Stimulated activated CD8-positive, alpha-beta memory T cell treated with anti-CD3 and anti-CD28 coated beads, Interleukin-15, amount 100 ng/mL, for 48 hours (primary cell): Measurements from ENCODE around the gene PCNT.

Experiments used
- DNase-seq, 2 donors: peaks; one replicate each; pipeline ENCODE4 v3.0.0-alpha.2; 2020; ENCODE audit warnings: low read depth in 2 of 2

The PCNT gene, protein sequence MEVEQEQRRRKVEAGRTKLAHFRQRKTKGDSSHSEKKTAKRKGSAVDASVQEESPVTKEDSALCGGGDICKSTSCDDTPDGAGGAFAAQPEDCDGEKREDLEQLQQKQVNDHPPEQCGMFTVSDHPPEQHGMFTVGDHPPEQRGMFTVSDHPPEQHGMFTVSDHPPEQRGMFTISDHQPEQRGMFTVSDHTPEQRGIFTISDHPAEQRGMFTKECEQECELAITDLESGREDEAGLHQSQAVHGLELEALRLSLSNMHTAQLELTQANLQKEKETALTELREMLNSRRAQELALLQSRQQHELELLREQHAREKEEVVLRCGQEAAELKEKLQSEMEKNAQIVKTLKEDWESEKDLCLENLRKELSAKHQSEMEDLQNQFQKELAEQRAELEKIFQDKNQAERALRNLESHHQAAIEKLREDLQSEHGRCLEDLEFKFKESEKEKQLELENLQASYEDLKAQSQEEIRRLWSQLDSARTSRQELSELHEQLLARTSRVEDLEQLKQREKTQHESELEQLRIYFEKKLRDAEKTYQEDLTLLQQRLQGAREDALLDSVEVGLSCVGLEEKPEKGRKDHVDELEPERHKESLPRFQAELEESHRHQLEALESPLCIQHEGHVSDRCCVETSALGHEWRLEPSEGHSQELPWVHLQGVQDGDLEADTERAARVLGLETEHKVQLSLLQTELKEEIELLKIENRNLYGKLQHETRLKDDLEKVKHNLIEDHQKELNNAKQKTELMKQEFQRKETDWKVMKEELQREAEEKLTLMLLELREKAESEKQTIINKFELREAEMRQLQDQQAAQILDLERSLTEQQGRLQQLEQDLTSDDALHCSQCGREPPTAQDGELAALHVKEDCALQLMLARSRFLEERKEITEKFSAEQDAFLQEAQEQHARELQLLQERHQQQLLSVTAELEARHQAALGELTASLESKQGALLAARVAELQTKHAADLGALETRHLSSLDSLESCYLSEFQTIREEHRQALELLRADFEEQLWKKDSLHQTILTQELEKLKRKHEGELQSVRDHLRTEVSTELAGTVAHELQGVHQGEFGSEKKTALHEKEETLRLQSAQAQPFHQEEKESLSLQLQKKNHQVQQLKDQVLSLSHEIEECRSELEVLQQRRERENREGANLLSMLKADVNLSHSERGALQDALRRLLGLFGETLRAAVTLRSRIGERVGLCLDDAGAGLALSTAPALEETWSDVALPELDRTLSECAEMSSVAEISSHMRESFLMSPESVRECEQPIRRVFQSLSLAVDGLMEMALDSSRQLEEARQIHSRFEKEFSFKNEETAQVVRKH (N-terminal part only)

DNA sequence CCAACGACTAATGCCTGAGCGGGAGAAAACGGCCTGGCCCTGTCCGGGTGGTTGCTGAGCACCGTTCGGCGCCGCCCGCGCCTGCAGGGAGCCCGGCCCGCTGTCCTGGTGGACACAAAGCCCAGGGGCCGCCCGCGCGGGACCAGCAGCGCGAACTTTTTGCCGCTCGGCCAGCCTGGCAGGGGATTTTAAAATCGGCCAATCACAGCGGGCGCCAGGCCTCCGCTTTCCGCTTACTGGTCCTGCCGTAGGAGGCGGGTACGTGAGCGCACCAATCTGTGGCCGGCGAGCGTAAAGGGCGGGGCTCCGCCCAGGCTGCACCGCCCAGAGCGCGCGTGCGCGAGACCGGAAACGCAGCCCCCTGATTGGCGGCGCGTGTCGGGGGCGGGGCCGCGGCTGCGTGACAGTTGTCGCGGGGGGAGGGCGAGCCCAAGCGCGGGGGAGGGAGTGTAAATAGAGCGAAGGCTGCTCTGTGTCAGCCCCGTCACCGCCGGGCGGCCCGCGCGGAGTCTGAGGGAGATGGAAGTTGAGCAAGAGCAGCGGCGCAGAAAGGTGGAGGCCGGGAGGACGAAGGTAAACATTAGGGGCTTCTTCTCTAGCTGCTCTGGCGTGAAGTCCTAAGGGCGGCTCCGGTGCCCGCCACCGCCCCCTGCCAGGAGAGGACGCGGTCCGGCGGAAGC, at the start of gene PCNT, which contains the start of gene C21orf58:
PCNT (plus strand) TSS at position 447 of the 680 bp plus-strand sequence; CDS start at position 520, 73 bp downstream.
C21orf58 (minus strand) TSS at position 161 of the 680 bp plus-strand sequence. CDS start 1,132 bp downstream, outside the sequence.
- peak; percentile 97 to 98 for DNase-seq

DNA sequence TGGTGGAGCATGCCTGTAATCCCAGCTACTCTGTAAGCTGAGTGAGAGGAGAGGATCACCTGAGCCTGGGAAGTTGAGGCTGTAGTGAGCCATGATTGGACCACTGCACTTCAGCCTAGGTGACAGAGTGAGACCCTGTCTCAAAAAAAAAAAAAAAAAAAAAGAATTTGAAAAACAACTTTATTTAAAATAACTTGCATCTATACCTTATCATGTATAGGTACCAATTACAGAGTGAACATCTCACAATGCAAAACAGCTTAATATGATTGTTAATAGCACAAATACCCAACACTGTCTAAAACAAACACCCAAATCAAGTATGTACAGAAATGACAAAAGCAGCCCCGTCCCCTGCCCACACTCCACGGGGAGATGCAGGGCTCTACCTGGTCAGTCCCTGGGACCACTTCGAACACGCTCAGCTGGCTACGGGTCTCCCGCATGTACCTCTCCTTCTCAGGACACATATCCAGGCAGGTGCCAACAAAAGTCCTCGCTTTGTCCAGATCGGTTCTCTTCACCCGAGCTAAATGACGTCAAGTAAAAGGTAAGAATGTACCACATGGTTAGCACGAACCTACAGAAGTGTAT, 49.1 kb upstream of the PCNT start:
- no peak for DNase-seq

DNA sequence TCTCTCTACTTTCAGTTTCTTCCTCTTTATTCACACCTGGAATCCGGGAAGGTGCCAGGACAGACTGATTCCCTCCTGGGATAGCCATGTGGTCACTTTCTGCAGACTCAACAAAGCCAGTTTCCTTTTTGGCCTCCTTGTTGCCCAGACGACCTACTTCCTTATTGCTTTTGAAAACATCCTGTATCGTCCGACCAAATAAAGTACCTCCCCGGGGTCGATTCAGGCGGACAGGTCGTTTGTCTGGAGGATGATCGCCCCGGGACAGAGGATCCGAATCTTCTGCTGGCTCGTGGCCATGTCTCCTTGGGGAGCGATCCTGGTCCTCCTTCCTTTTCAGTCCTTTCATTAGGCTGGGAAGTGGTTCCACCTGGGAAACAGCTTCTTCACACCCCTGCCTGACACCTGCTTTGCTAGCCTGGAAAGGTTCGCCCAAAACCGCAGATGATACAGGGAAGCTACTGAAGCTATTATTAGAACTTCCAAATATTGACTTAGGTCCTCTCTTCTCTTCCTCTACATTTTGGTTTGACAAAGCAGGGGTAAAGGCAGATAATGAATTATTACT, 39.8 kb upstream of the PCNT start:
- DNase-seq = no peak

DNA sequence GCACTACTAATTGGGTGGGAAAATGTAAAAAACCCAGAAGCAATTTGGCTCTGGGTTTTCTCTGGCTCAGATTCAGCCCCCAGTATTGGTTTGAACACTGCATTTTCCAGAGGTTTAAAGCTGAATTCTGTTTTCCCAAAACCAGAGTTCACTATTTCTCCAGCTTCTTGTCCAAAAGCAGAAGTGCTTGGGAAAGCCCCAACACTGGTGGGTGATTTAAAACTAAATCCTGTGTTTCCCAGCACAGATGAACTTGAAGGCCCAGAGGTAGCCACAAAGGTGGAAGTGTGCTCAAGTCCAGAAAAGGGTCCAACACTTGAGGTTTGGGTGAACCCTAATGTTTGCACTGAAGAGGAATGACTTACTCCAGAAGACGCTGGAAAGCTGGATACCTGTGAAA, 39.2 kb upstream of the PCNT start:
- DNase-seq = no peak

DNA sequence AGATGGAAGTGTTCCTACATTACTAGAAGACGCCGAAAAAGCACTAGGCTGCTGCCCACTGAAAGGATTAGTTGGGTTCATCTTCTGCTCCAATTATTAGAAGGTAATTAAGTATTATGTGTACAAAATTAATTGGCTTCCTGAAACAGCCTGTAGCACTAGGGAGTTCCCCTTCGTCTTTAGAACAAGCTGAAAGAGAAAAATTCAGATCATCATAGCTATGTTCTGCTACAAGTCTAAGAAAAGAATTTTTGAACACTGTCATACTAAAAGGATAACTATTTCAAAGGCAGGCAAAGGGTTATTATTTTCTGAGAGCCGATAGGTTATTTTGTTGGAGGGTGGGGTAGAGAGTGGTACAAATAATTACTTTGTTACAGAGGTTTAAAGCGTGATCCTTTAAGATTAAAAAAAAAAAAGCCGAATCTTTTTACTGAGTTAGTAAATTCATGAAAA, 38.7 kb upstream of the PCNT start, which contains the start of gene MCM3AP:
MCM3AP (minus strand) TSS at position 406 of the 456 bp plus-strand sequence; CDS start at position 81, 325 bp downstream.
- no peak for DNase-seq

DNA sequence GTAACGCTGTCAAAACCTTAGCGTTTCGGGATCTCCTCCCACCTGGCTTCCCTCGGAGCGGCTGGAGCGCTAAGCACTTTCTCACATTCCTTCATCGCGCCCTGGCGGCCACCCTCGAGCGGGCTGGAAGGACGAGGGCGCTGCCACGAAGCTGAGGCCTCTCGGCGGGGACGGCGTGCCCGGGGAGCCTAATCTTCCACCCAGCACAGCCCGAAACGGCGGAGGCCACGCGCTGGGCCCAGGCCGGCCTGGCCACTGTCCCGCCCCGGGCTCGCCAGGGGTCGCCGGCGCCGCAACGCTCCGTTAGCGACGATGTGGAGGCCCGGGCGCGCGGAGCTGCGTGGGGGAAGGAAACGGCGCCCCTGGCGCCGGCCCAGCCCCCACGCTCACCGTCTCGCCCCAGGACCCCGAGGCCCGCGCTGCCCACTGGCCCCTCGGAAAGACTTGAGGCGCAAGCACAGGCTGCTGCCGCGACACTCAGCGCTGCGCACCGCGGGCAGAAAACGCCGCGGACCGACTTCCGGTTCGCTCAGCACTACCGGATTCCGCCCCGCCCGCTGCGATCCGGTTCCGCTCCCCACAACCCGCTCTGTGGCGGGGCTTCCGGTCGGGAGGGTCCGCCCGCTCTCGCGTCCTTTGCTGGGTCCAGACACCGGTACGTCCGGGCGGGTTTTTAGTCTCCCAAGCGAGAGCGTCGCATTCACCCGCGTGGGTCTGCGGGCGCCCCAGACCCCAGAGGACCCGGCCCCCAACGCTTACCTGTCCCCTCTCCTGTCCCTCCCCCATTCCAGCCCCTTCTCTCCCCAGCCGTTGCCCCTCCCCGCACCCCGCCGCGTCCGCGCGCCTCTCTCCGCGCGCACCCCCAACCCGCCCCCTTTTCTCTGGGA, 38.0 kb upstream of the PCNT start, which contains the start of gene YBEY:
YBEY (plus strand) TSS at position 582 of the 887 bp plus-strand sequence. CDS start 572 bp downstream, outside the sequence.
- DNase-seq = peak; percentile 84 to 85

DNA sequence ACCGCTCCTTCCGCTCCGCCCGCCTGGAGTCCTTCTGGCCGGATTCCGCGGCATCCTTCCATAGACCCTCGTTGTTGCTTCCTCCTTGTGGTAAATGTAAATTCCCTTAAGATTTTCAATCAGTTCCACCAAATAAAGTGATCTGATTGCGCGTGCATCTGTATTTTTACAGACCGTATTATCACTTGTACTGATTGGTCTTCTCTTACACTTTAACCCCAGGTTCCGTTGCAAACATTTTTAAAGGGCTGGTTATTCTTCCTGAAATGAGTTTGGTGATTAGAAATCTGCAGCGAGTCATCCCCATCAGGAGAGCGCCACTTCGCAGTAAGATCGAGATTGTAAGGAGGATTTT, 37.3 kb upstream of the PCNT start:
- DNase-seq = no peak

DNA sequence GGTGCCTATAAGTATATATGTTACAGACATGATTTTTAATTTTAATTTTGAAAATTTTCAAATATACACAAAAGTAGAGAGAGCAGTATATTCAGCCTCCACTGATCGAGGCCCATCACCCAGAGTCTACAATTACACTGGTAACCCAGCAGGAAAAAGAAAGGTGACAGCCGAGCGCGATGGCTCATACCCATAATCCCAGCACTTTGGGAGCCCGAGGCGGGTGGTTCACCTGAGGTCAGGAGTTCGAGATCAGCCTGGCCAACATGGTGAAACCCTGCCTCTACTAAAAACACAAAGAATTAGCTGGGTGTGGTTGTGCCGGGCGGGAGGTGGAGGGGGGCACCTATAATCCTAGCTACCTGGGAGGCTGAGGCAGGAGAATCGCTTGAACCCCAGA, 36.4 kb upstream of the PCNT start:
- DNase-seq = no peak

DNA sequence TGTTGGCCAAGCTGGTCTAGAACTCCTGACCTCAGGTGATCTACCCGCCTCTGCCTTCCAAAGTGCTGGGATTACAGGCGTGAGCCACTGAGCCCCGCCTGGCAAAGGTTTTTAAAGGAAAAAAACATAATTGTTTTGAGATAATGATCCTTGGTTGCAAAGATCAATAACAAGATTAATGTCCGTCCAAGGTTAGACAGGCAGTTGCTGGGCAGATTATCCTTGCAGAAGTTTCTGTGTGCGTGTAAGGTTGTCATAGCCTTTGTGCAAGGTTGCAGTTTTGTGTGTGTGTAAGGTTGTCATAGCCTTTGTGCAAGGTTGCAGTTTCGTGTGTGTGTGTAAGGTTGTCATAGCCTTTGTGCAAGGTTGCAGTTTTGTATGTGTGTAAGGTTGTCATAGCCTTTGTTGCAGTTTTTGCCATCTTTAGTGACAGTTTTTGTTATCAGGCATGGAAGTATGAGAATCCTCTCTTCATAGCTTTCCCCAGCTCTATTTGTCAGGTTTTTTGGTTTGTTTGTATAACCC, 34.2 kb upstream of the PCNT start:
- DNase-seq = no peak

DNA sequence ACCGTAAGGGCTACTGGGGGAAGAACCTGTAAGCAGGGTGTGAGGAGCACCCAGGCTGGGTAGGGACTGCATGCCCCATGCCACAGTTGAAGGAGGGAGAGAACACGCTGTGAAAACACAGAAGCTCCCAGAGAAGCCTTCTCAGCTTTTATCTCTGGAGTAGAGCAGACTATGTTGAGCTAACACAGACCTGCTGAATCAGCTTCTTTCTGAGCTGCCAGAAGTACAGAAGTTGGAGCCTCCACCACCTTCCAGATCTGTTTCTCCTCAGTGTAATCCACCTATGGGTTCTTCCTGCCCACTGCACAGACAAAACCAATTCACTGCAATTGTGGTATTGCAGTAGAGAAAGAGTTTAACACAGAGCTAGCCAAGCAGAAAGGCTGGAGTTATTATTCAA, 32.4 kb upstream of the PCNT start:
- DNase-seq = no peak

DNA sequence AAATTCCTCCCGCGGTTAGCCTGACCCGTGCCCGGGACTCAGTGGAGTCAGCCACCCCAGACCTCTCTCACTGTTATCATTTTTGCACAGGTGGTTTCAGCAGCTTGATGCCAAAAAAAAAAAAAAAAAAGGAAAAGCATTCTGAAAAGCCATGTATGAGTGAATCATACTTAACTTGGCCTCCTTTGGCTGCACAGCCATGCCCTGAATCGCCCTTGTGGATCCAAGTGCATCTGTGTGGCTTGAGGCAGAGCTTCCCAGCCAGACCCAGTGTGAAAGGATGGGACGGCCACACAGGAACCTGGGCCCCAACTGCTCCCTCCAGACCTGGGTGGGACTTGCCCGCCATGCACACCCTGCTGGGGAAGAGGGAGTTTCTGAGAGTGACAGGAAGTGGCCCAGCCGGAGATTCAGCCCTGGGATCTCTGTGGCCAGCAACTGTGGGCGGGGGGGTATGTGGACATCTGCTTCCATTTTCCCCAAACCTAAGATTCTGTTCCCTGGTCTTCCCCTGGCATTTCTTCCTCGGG, 29.2 kb upstream of the PCNT start:
- no peak for DNase-seq

DNA sequence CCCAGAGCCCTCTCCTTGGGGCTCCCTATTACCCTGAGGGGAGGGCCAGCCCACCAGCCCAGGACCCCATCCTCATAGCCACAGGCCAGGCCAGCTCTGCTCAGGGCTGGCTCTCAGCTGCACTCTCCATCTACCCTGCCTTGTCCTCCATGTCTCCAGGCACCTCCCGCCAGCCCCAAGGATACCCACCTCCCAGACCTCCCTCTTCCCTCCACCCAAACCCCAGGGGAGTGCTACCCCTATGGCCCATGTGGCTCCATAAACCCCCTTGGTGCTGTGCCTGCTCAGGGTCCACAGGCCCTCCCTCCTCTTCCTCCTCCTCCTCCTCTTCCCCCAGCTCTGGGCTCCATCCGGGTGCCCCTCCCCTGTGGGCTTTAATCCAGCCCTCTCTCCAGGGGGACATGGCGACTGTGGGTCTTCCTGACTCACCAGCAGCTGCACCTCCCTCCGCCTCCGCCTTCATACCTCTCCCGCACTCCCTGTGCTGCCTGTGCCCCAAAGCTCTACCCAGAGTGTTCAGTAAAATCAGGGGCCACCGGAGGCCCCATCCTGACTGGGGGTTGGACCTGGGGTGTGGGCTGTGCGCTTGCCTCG, 28.7 kb upstream of the PCNT start:
- no peak for DNase-seq

DNA sequence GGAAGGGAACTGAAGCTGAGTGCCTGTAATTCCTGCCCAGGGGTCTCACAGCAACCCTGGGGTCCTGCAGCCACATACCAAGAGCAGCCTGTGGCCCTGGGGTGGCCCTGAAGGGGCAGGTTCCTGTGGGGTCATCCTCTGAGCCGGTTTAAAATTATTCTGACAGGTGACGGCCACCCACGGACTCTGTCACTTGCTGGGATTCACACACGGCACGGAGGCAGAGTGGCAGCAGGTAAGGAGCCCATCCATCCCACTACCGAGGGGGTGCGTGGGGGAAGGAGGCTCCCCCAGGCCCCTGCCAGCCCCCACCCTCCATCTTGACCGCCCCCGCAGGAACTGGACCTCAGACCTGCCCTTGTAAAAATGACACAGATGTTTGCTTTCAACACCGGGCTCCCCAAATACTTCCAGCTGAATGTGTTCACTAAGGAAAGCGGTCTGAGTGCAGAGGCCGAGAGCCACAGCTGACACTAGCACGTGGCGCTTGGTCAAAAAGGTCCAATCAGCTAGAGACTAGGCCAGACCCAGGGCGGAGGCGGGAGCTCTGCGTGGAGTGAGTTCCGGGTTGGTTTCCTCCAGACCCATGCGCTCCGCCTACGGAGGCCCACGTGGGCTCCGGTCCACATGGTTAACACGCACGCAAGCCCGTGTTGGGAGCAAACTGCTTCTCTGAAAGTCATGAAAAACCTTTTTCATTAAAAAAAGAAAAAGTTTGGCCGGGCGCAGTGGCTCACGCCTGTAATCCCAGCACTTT, 27.8 kb upstream of the PCNT start:
- DNase-seq = peak; percentile 51 to 59

DNA sequence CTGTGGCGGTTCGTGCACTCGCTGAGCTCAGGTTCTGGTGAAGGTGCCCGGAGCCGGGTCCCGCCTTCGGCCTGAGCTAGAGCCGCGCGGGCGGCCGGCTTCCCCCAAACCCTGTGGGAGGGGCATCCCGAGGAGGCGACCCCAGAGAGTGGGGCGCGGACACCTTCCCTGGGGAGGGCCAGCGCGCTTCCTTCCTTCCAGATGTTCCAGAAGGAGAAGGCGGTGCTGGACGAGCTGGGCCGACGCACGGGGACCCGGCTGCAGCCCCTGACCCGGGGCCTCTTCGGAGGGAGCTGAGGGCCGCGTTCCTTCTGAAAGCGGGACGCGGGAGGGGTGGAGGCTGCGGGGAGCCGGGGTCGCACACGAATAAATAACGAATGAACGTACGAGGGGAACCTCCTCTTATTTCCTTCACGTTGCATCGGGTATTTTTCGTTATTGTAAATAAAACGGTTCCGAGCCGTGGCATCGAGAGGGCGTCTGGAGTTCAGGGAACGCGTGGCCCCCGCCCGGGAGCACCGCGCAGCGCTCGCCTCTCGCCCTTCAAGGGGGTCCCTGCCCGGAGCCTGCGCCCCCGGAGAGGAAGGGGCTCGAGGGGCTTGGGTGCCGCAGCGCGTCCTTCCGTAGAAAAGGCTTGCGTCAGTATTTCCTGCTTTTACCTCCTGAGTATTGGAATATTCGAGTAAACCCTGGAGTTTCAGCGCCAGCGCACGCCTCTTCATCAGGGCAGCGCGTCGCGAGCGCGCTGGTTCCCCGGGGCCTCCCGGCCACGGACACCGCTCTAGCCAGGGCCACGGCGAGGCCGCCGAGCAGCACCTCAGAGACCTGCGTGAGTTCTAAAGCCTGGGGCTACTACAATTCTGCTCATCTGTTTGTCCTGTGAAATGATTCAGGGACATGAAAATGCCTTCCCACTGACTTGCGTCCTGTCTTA, 26.4 kb upstream of the PCNT start:
- DNase-seq = no peak

DNA sequence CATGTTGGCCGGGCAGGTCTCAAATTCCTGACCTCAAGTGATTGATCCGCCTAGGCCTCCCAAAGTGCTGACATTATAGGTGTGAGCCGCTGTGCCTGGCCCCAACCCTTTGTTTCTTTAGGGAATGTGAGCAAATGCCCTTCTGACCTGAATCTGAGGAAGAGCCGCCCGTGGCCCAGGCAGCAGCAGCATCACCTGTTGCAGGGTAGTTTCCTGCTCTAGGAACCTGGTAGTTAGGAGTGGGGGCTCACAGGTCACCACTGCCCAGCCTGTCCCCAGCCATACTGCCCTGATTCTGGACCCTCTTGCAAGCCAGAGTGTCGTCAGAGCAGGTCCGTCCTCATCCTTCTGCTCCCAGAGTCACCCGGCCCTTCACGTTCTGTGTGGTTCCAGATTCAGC, 24.8 kb upstream of the PCNT start:
- no peak for DNase-seq

DNA sequence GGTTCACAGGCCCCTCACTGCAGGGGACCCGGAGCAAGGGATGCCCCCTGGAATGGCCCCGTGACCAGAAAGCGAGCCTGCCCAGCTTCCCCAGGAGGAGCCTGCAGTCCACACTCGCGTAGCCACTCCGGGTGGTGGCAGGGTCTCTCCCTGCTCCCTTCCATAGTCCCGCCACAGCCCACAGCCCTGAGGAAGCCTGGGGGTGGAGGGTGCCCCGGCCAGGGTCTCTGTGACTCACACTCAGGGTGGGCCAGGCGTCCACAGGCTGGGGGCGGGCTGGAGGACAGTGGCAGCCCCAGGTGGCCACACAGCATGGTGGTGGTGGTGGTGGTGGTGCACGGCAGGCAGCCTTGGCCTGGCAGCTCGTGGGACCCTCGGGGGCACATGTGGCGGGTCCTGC, 22.2 kb upstream of the PCNT start:
- DNase-seq = no peak
